DND-41 (cell line): ENCODE measurements around the gene CGB2.
A peak's percentile ranks its signal among the peaks of the same experiment; 100 is the strongest.
"Not testable (repeated sequence)": the region's sequence is repeated elsewhere in the genome, so short reads cannot be mapped to it uniquely, and the experiment has no call there.

Experiments used
- ATAC-seq: fragments of 200-7000 bp; cut with Tn5 transposase; 3 replicates; pipeline ENCODE4 v1.9.1; 2021; ENCODE audit warnings: low read depth; ENCODE audit not compliant: insufficient read depth
- DNase-seq: peaks from one replicate; pipeline ENCODE4 v3.0.0-alpha.2; 2020
- H2AFZ ChIP-seq: 2 replicates; pipeline ENCODE4 v1.6.0; 2012; ENCODE audit warnings: low read depth, low read length
- H3K27ac ChIP-seq: 2 replicates; pipeline ENCODE4 v1.5.1; 2012; ENCODE audit warnings: low read length, inconsistent platforms
- H3K27me3 ChIP-seq: fragments of 200-600 bp; sonication (generic); 2 replicates; pipeline ENCODE4 v1.6.0; 2012; ENCODE audit warnings: low read length, mild to moderate bottlenecking, inconsistent platforms; ENCODE audit not compliant: insufficient read depth, poor library complexity
- H3K36me3 ChIP-seq: 2 replicates; pipeline ENCODE4 v1.5.1; 2012; ENCODE audit warnings: low read length, inconsistent platforms; ENCODE audit not compliant: insufficient read depth
- H3K4me1 ChIP-seq: 2 replicates; pipeline ENCODE4 v1.5.1; 2012; ENCODE audit warnings: mild to moderate bottlenecking, low read length; ENCODE audit not compliant: insufficient read depth
- H3K4me2 ChIP-seq: 2 replicates; pipeline ENCODE4 v1.6.0; 2012; ENCODE audit warnings: mild to moderate bottlenecking, moderate library complexity, low read length, inconsistent platforms; ENCODE audit not compliant: insufficient read depth
- H3K4me3 ChIP-seq, 2 experiments: fragments of 200-600 bp in 1 of 2; shearing (Covaris generic) in 1 of 2; 2 replicates each; pipeline ENCODE4 v1.5.1; 2012 to 2016; ENCODE audit warnings: inconsistent platforms in 2 of 2, low read length in 2 of 2, mild to moderate bottlenecking in 2 of 2, low read depth in 1 of 2, moderate library complexity in 1 of 2
- H3K79me2 ChIP-seq: 2 replicates; pipeline ENCODE4 v1.6.0; 2012; ENCODE audit warnings: low read length, inconsistent platforms; ENCODE audit not compliant: insufficient read depth
- H3K9ac ChIP-seq: 2 replicates; pipeline ENCODE4 v1.6.0; 2012; ENCODE audit warnings: low read depth, mild to moderate bottlenecking, inconsistent platforms, low read length, moderate library complexity
- H3K9me3 ChIP-seq: 2 replicates; pipeline ENCODE4 v1.5.1; 2012; ENCODE audit warnings: low read length, moderate library complexity, mild to moderate bottlenecking, inconsistent platforms; ENCODE audit not compliant: insufficient read depth, severe bottlenecking
- H4K20me1 ChIP-seq: 2 replicates; pipeline ENCODE4 v1.6.0; 2012; ENCODE audit warnings: low read length; ENCODE audit not compliant: insufficient read depth
- CTCF ChIP-seq: IDR thresholded peaks from 2 replicates; pipeline ENCODE4 v1.5.1; 2012; ENCODE audit warnings: borderline replicate concordance, low read length, moderate library complexity, mild to moderate bottlenecking; ENCODE audit not compliant: poor library complexity, severe bottlenecking; ENCODE audit errors: extremely low read depth
- EZH2 ChIP-seq: IDR thresholded peaks from 3 replicates; pipeline ENCODE4 v1.6.1; 2012; ENCODE audit warnings: borderline replicate concordance, low read depth, mild to moderate bottlenecking, moderate library complexity, low read length, inconsistent platforms; ENCODE audit not compliant: severe bottlenecking

The CGB2 gene

GRCh38 chr19:49073514-49074378 lies 42.1 kb downstream of the CGB2 start:
- TF ChIP-seq CTCF, result peak; percentile 58
- TF ChIP-seq EZH2, result no peak
- H3K4me3 ChIP-seq, result no peak overlapping the region
- H4K20me1 ChIP-seq, result no peaks in the 10 kb centered on the region
- ATAC-seq (no peak), DNase-seq (peak; percentile 34)
- H3K79me2 ChIP-seq, result no peaks in the 10 kb centered on the region
- H3K4me2 ChIP-seq, result no peak overlapping the region
- H3K27me3 ChIP-seq, result no peaks in the 10 kb centered on the region
- no peak overlapping the region for H2AFZ ChIP-seq
- no peak overlapping the region for H3K9ac ChIP-seq
- no peaks in the 10 kb centered on the region for H3K4me1 ChIP-seq
- H3K9me3 ChIP-seq, result no peaks in the 10 kb centered on the region
- no peaks in the 10 kb centered on the region for H3K36me3 ChIP-seq
- H3K27ac ChIP-seq, result no peak overlapping the region

GRCh38 chr19:49074869-49075268 lies 43.2 kb downstream of the CGB2 start:
- H3K4me2 ChIP-seq, H2AFZ ChIP-seq, H3K4me3 ChIP-seq, H3K4me1 ChIP-seq, DNase-seq, H3K79me2 ChIP-seq, H4K20me1 ChIP-seq, H3K36me3 ChIP-seq, H3K9me3 ChIP-seq, ATAC-seq, H3K27ac ChIP-seq, H3K9ac ChIP-seq, H3K27me3 ChIP-seq: not testable (repeated sequence)
- TF ChIP-seq CTCF, result peak; percentile 41

- Histone ChIP-seq H3K4me2 (no peak overlapping the region), H3K4me1 (peaks cover 8% of the 10 kb centered on the region), H4K20me1 (no peaks in the 10 kb centered on the region), H3K9me3 (no peaks in the 10 kb centered on the region), H3K4me3 (no peak overlapping the region), H2AFZ (no peak overlapping the region; the same call in 1 of the 2 replicates), H3K79me2 (peaks cover 5% of the 10 kb centered on the region), H3K36me3 (no peaks in the 10 kb centered on the region; the same call in 1 of the 2 replicates), H3K9ac (no peak overlapping the region), H3K27me3 (no peaks in the 10 kb centered on the region), H3K27ac (no peak overlapping the region)
- no peak for TF ChIP-seq CTCF
- no peak for TF ChIP-seq EZH2
- ATAC-seq (no peak), DNase-seq (no peak)
These were observed 48.7 kb downstream of the CGB2 start for GRCh38 chr19:49080392-49080791.
